Ovary (tissue), 3 donors: ENCODE results near the gene TXN2.

Experiments
- CTCF ChIP-seq, 3 donors: fragments of 450-650 bp in 2 of 3; fragments of 200-600 bp in 1 of 3; IDR thresholded peaks; one replicate each; pipeline versions ENCODE4 v1.5.1 to v1.8.0; 2016 to 2022; ENCODE audit warnings: antibody characterized with exemption in 3 of 3, mild to moderate bottlenecking in 1 of 3
- EP300 ChIP-seq: sonication (generic); formaldehyde crosslinking; IDR thresholded peaks from one replicate; pipeline ENCODE4 v1.6.1; 2017; ENCODE audit warnings: antibody characterized with exemption
- donor health status: DM: no; HTN: no; CAD: no.

- TF ChIP-seq CTCF (IDR thresholded peaks at IDR 0.05): no peak
- no peak for TF ChIP-seq EP300
Measured at GRCh38 chr22:36507518-36508010, 26.1 kb upstream of the TXN2 start.
